ENCODE measurements around the gene SEC61A1.

Gene SEC61A1

DNA sequence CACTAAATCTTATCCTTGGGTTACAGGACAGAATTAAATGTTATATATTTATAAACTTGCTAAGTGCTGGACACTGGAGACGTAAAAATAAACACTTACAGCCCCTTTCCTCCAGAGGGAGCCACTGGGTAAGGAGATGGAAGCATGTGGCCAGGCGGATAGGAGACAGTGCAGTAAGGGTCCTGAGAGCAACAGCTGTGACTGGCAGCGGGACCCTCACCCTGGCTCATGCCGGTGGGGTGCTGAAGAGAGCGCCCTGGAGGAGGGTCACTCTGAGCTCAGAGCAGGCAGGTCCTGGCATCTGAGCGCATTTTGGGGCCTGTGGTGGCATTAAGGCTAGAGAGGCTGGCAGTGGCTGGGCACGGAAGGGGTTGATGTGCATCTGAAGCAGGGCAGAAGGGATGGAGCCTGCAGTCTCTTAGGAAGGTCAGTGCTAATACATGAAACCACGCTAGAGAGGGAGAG lies 16.0 kb downstream of the SEC61A1 start:
- H3K4me1 ChIP-seq (ENCODE audit: control insufficient read depth in 5 of 5, insufficient read depth in 5 of 5, low read length in 5 of 5), result peaks cover 0 to 20% (median 14%) of the 10 kb centered on the region in 5 donors
- H3K27me3 ChIP-seq (ENCODE audit: control insufficient read depth in 5 of 5, insufficient read depth in 4 of 5, low read length in 5 of 5), result no peaks in the 10 kb centered on the region
- H3K27ac ChIP-seq (ENCODE audit: low read depth, low read length), result no peak overlapping the region
- no peak overlapping the region for H3K9ac ChIP-seq (ENCODE audit: low read length in 5 of 5)
- H3K9me3 ChIP-seq (ENCODE audit: control insufficient read depth in 5 of 5, low read length in 5 of 5), result no peaks in the 10 kb centered on the region
- peaks cover 16 to 99% (median 93%) of the 10 kb centered on the region in 5 donors for H3K36me3 ChIP-seq (ENCODE audit: control insufficient read depth in 5 of 5, insufficient read depth in 5 of 5, low read length in 5 of 5)
- H3K4me3 ChIP-seq (ENCODE audit: low read depth in 1 of 5, low read length in 5 of 5), result no peak overlapping the region

DNA sequence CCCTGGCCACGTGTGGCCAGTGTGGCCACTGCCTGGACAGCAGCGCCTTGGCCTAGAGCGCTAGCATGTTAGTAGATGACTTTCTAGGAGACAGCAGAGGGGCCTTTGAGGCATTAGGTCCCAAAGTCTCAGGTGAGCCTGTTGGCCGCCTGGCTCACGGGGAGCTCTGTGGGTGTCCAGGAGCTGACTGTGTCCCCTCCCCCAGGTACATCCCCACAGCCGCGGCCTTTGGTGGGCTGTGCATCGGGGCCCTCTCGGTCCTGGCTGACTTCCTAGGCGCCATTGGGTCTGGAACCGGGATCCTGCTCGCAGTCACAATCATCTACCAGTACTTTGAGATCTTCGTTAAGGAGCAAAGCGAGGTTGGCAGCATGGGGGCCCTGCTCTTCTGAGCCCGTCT lies 17.0 kb downstream of the SEC61A1 start:
- Histone ChIP-seq H3K9ac (ENCODE audit: low read length in 5 of 5) (no peak overlapping the region), H3K27ac (ENCODE audit: low read depth, low read length) (no peak overlapping the region), H3K4me3 (ENCODE audit: low read depth in 1 of 5, low read length in 5 of 5) (no peak overlapping the region), H3K9me3 (ENCODE audit: control insufficient read depth in 5 of 5, low read length in 5 of 5) (no peaks in the 10 kb centered on the region), H3K27me3 (ENCODE audit: control insufficient read depth in 5 of 5, insufficient read depth in 4 of 5, low read length in 5 of 5) (no peaks in the 10 kb centered on the region), H3K4me1 (ENCODE audit: control insufficient read depth in 5 of 5, insufficient read depth in 5 of 5, low read length in 5 of 5) (peaks cover 0 to 21% (median 17%) of the 10 kb centered on the region in 5 donors), H3K36me3 (ENCODE audit: control insufficient read depth in 5 of 5, insufficient read depth in 5 of 5, low read length in 5 of 5) (peaks cover 16 to 91% (median 84%) of the 10 kb centered on the region in 5 donors)

DNA sequence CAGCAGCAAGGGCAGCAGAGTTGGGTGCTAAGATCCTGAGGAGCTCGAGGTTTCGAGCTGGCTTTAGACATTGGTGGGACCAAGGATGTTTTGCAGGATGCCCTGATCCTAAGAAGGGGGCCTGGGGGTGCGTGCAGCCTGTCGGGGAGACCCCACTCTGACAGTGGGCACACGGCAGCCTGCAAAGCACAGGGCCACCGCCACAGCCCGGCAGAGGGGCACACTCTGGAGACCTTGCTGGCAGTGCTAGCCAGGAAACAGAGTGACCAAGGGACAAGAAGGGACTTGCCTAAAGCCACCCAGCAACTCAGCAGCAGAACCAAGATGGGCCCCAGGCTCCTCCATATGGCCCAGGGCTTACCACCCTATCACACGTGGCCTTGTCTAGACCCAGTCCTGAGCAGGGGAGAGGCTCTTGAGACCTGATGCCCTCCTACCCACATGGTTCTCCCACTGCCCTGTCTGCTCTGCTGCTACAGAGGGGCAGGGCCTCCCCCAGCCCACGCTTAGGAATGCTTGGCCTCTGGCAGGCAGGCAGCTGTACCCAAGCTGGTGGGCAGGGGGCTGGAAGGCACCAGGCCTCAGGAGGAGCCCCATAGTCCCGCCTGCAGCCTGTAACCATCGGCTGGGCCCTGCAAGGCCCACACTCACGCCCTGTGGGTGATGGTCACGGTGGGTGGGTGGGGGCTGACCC lies 18.8 kb downstream of the SEC61A1 start:
- Histone ChIP-seq H3K27ac (ENCODE audit: low read depth, low read length) (no peak overlapping the region), H3K9me3 (ENCODE audit: control insufficient read depth in 5 of 5, low read length in 5 of 5) (no peaks in the 10 kb centered on the region), H3K9ac (ENCODE audit: low read length in 5 of 5) (peak overlapping the region in 1 of 5 donors; percentile 27), H3K4me3 (ENCODE audit: low read depth in 1 of 5, low read length in 5 of 5) (no peak overlapping the region), H3K36me3 (ENCODE audit: control insufficient read depth in 5 of 5, insufficient read depth in 5 of 5, low read length in 5 of 5) (peaks cover 10 to 73% (median 68%) of the 10 kb centered on the region in 5 donors), H3K4me1 (ENCODE audit: control insufficient read depth in 5 of 5, insufficient read depth in 5 of 5, low read length in 5 of 5) (peaks cover 2 to 37% (median 25%) of the 10 kb centered on the region in 5 donors), H3K27me3 (ENCODE audit: control insufficient read depth in 5 of 5, insufficient read depth in 4 of 5, low read length in 5 of 5) (no peaks in the 10 kb centered on the region)

DNA sequence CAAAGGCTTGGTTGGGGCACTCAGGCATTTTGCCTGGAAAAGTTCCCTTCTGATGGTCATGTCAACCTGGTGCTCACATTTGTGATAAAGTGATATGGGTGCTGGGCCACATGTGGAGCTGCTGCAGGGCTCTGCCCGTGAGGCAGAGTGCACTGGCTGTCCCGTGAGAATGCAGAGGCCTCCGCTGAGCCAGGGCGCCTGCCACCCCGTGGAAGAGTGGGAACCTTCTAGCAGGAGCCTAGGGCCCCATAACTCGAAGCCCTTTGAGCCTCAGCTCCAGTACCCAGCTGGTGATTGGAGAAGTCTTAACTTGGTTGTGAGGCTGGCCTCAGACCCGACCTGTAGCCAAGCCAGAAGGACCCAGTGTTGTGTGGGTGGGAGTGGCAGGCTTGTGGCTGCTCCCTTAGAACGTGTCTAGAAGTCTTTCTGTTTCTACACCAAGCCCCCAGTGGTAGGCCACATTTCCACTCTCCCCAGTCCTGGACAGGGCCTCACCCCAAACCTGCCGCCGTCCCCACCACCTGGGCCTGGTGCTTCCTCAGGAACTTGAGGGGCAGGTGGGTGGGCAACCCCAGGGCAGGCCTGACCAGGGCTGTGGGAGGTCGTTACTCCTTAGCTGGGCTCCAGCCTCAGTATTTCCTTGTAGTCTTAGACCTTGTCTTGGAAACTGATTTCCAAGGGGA lies 19.7 kb downstream of the SEC61A1 start:
- Histone ChIP-seq H3K4me1 (ENCODE audit: control insufficient read depth in 5 of 5, insufficient read depth in 5 of 5, low read length in 5 of 5) (peaks cover 2 to 44% (median 32%) of the 10 kb centered on the region in 5 donors), H3K27ac (ENCODE audit: low read depth, low read length) (no peak overlapping the region), H3K36me3 (ENCODE audit: control insufficient read depth in 5 of 5, insufficient read depth in 5 of 5, low read length in 5 of 5) (peaks cover 10 to 64% (median 60%) of the 10 kb centered on the region in 5 donors), H3K9me3 (ENCODE audit: control insufficient read depth in 5 of 5, low read length in 5 of 5) (no peaks in the 10 kb centered on the region), H3K4me3 (ENCODE audit: low read depth in 1 of 5, low read length in 5 of 5) (no peak overlapping the region), H3K9ac (ENCODE audit: low read length in 5 of 5) (peak overlapping the region in 2 of 5 donors; percentile 27 to 34), H3K27me3 (ENCODE audit: control insufficient read depth in 5 of 5, insufficient read depth in 4 of 5, low read length in 5 of 5) (no peaks in the 10 kb centered on the region)

DNA sequence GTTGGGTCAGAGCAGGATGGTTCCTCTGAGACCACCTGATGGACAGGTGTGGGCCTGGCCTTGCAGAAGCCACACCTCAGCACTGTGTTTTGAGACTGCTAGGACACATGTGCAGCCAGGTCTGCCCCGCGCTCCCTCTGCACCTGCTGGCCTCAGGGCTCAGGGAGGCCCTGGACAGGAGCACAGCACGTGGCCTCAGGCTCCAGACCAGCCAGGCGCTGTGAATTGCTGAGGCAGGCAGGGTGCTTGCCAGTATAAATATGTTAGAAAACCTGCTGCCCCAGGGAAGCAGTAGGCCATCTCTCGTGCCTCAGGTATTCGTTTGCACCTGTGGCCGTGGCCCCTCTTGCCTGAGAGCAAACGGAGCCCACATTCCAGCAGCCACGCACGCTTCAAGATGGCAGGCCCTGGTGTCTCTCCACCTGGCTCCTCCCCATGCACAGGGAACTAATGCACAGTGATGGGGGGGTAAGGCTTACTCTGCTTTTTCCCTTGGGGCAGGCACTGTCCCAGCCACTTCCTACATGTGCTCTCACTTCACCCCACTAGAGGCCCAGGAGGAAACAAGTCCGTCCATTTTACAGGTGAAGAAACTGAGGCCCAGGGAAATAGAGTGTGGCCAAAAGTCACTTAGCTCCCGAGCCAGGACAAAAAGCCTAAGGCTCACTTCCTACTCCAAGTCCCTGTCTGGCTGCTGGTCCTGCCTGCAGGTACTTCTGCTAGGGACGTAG lies 20.4 kb downstream of the SEC61A1 start:
- Histone ChIP-seq H3K27me3 (ENCODE audit: control insufficient read depth in 5 of 5, insufficient read depth in 4 of 5, low read length in 5 of 5) (no peaks in the 10 kb centered on the region), H3K4me3 (ENCODE audit: low read depth in 1 of 5, low read length in 5 of 5) (no peak overlapping the region), H3K36me3 (ENCODE audit: control insufficient read depth in 5 of 5, insufficient read depth in 5 of 5, low read length in 5 of 5) (peaks cover 5 to 57% (median 53%) of the 10 kb centered on the region in 5 donors), H3K9me3 (ENCODE audit: control insufficient read depth in 5 of 5, low read length in 5 of 5) (no peaks in the 10 kb centered on the region), H3K27ac (ENCODE audit: low read depth, low read length) (no peak overlapping the region), H3K4me1 (ENCODE audit: control insufficient read depth in 5 of 5, insufficient read depth in 5 of 5, low read length in 5 of 5) (peaks cover 3 to 51% (median 38%) of the 10 kb centered on the region in 5 donors), H3K9ac (ENCODE audit: low read length in 5 of 5) (no peak overlapping the region)

DNA sequence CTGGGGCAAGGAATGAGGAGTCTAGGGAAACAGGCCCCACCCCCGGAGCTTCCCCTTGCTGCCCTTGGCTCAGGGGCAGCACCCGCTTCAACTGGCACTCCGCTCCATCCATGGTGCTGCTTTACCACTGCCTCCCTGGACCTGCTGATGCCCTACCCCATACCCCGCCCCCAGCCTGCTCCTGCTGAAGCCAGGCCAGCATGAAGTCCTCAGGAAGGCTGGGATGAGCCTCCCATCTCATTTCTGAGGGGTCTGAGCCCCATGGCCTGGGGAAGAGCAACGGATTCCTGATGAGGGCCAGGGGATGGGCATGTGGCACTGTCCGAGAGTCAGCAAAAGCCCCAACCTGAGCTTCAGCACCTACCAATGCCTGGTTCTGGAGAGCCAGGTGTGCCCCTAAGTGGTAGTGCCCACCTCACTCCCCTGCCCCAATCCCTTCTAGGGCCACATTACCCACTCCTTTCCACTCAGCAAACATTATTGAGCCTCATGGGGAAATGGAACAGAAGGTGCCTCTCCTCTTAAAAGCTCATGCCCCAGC lies 21.0 kb downstream of the SEC61A1 start:
- H3K9ac ChIP-seq (ENCODE audit: low read length in 5 of 5), result peak overlapping the region in 1 of 5 donors; percentile 2
- H3K27me3 ChIP-seq (ENCODE audit: control insufficient read depth in 5 of 5, insufficient read depth in 4 of 5, low read length in 5 of 5), result no peaks in the 10 kb centered on the region
- peaks cover 3 to 57% (median 44%) of the 10 kb centered on the region in 5 donors for H3K4me1 ChIP-seq (ENCODE audit: control insufficient read depth in 5 of 5, insufficient read depth in 5 of 5, low read length in 5 of 5)
- no peak overlapping the region for H3K4me3 ChIP-seq (ENCODE audit: low read depth in 1 of 5, low read length in 5 of 5)
- peaks cover 3 to 51% (median 46%) of the 10 kb centered on the region in 5 donors for H3K36me3 ChIP-seq (ENCODE audit: control insufficient read depth in 5 of 5, insufficient read depth in 5 of 5, low read length in 5 of 5)
- no peaks in the 10 kb centered on the region for H3K9me3 ChIP-seq (ENCODE audit: control insufficient read depth in 5 of 5, low read length in 5 of 5)
- H3K27ac ChIP-seq (ENCODE audit: low read depth, low read length), result peak overlapping the region; percentile 19

DNA sequence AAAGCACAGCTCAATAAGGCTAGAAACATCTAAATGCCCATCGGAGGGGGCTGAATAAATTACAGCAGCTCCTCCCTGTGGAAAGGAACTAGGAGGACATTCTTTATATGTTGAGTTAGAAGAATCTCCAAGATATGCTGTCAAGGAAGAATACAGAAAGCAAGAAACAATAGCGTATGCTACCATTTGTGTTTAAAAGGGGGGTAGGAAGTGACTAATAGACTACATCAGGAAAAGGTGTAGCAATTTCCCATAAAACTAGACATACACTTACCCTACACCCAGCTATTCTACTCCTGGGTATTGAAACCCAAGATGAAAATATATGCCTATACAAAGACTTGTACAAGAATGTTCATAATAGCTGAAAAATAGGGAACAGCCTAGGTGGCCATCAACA lies 21.6 kb downstream of the SEC61A1 start:
- Histone ChIP-seq H3K9me3 (ENCODE audit: control insufficient read depth in 5 of 5, low read length in 5 of 5) (no peaks in the 10 kb centered on the region), H3K4me3 (ENCODE audit: low read depth in 1 of 5, low read length in 5 of 5) (no peak overlapping the region), H3K4me1 (ENCODE audit: control insufficient read depth in 5 of 5, insufficient read depth in 5 of 5, low read length in 5 of 5) (peaks cover 3 to 58% (median 44%) of the 10 kb centered on the region in 5 donors), H3K27ac (ENCODE audit: low read depth, low read length) (peak overlapping the region; percentile 19), H3K36me3 (ENCODE audit: control insufficient read depth in 5 of 5, insufficient read depth in 5 of 5, low read length in 5 of 5) (peaks cover 1 to 45% (median 41%) of the 10 kb centered on the region in 5 donors), H3K27me3 (ENCODE audit: control insufficient read depth in 5 of 5, insufficient read depth in 4 of 5, low read length in 5 of 5) (no peaks in the 10 kb centered on the region), H3K9ac (ENCODE audit: low read length in 5 of 5) (peak overlapping the region in 1 of 5 donors; percentile 11)

DNA sequence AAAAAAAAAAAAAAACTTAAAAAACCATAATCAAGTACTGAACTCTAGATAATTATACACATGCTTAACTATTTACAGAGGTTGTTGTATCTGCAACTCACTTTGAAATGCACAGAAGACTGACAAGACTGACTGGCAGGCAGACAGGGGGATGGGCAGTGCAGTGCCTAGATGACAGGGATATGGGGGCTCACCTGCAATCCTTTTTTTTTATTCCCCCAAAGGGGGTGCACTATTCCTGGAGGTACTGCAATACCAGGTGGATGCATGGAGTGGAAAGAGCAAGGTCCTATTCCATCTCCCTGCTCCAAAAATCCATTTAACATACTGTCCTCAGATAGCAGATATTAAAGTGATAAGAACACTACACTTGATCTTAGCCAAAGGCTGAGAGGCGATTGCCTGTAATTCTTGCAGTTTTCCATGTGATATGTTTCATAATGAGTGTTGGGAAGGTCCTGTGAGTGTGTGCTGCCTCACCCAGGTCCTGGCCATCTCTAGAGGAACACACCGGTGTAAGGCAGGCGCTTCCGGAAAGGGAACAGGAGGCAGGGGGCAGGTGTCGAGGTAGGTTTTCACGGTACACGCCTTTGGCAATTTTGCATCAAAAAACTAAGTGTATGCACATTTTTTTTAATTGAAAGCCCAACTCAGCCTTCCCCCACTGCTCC lies 22.7 kb downstream of the SEC61A1 start:
- H3K36me3 ChIP-seq (ENCODE audit: control insufficient read depth in 5 of 5, insufficient read depth in 5 of 5, low read length in 5 of 5), result peaks cover 0 to 37% (median 31%) of the 10 kb centered on the region in 5 donors
- peak overlapping the region in 4 of 5 donors; percentile 61 to 71 (median 68) for H3K4me3 ChIP-seq (ENCODE audit: low read depth in 1 of 5, low read length in 5 of 5)
- H3K4me1 ChIP-seq (ENCODE audit: control insufficient read depth in 5 of 5, insufficient read depth in 5 of 5, low read length in 5 of 5), result peaks cover 3 to 58% (median 44%) of the 10 kb centered on the region in 5 donors
- no peaks in the 10 kb centered on the region for H3K9me3 ChIP-seq (ENCODE audit: control insufficient read depth in 5 of 5, low read length in 5 of 5)
- peak overlapping the region; percentile 40 for H3K27ac ChIP-seq (ENCODE audit: low read depth, low read length)
- peak overlapping the region in 4 of 5 donors; percentile 7 to 63 (median 48) for H3K9ac ChIP-seq (ENCODE audit: low read length in 5 of 5)
- no peaks in the 10 kb centered on the region for H3K27me3 ChIP-seq (ENCODE audit: control insufficient read depth in 5 of 5, insufficient read depth in 4 of 5, low read length in 5 of 5)
